ENCODE results near the gene PDE3A. TPM values are rescaled to one million over a fixed set of nuclear protein-coding genes. Genes with fewer than 3 reads are reported as not detected.

Gene PDE3A
- total RNA-seq, 2 experiments from 2014 or later, result not detected

DNA sequence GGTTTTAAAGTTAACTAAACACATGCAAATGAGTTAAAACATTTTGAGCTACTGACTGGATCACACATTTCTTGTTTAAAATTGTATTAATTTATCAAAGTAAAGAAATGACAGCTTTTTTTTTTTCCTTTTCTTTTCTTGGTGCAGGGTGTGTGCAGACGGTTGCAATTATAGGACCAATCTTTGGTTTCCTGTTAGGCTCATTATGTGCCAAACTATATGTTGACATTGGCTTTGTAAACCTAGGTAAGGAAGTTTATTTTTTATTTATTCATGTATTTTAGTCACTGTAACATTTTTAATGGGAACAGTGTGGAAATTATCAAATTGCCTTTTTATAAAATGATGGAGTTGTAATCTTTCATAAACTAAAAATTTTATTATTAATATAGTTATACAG is 348.6 kb downstream of the PDE3A start:
- no TSS peak for BruUV-seq (replicated peaks)

GRCh38 chr12:20718294-20718693 is 350.0 kb downstream of the PDE3A start:
- ChIA-PET POLR2A (interaction anchor here (0.7 kb wide), 1 partner anchor 401 kb away, joined by 6 read pairs; no protein-coding TSS in a partner anchor), CTCF (ENCODE audit: unreplicated experiment) (no interaction called here)
- Histone ChIP-seq H3K4me2 (ENCODE audit: low read length) (no peak overlapping the region), H3K9me2 (ENCODE audit: insufficient read depth, low read length) (no peaks in the 10 kb centered on the region), H3K4me3 (ENCODE audit: low read depth, low read length, poor library complexity, severe bottlenecking) (no peak overlapping the region), H3K4me1 (ENCODE audit: insufficient read depth, low read length, poor library complexity, severe bottlenecking) (no peaks in the 10 kb centered on the region), H4K20me1 (ENCODE audit: insufficient read depth, low read length) (no peaks in the 10 kb centered on the region), H2AFZ (ENCODE audit: low read length) (no peak overlapping the region), H3K79me2 (ENCODE audit: insufficient read depth, low read depth, low read length) (no peaks in the 10 kb centered on the region), H3K27ac (ENCODE audit: low read depth, low read length, poor library complexity, severe bottlenecking) (no peak overlapping the region), H3K36me3 (ENCODE audit: insufficient read depth, low read length) (no peaks in the 10 kb centered on the region), H3K9me3 (ENCODE audit: low read length) (no peaks in the 10 kb centered on the region)
- no TSS peak for BruUV-seq (replicated peaks)
- TF ChIP-seq CTCF (conservative IDR thresholded peaks at IDR 0.05; ENCODE audit: low read length) (no peak), EZH2phosphoT487 (IDR thresholded peaks at IDR 0.05; ENCODE audit: borderline replicate concordance, low read depth, low read length) (no peak)
- intact Hi-C loops (cut with micrococcal nuclease; ENCODE audit: unreplicated experiment), result no loop called here
- DNase-seq (ENCODE audit: low spot score), result no peak

More for the DNA sequence above, 348.6 kb downstream of the PDE3A start:
- Histone ChIP-seq H3K27ac (ENCODE audit: low read depth, low read length, poor library complexity, severe bottlenecking) (no peak overlapping the region), H3K79me2 (ENCODE audit: insufficient read depth, low read depth, low read length) (no peaks in the 10 kb centered on the region), H3K4me3 (ENCODE audit: low read depth, low read length, poor library complexity, severe bottlenecking) (no peak overlapping the region), H3K4me1 (ENCODE audit: insufficient read depth, low read length, poor library complexity, severe bottlenecking) (no peaks in the 10 kb centered on the region), H4K20me1 (ENCODE audit: insufficient read depth, low read length) (no peaks in the 10 kb centered on the region), H2AFZ (ENCODE audit: low read length) (no peak overlapping the region), H3K9me3 (ENCODE audit: low read length) (no peaks in the 10 kb centered on the region), H3K36me3 (ENCODE audit: insufficient read depth, low read length) (no peaks in the 10 kb centered on the region), H3K4me2 (ENCODE audit: low read length) (no peak overlapping the region), H3K9me2 (ENCODE audit: insufficient read depth, low read length) (no peaks in the 10 kb centered on the region)
- intact Hi-C loops (cut with micrococcal nuclease; ENCODE audit: unreplicated experiment), result no loop called here
- TF ChIP-seq EZH2phosphoT487 (IDR thresholded peaks at IDR 0.05; ENCODE audit: borderline replicate concordance, low read depth, low read length), result no peak
- no peak for TF ChIP-seq CTCF (conservative IDR thresholded peaks at IDR 0.05; ENCODE audit: low read length)
- ChIA-PET POLR2A (interaction anchor here (0.6 kb wide), 2 partner anchors 11 to 31 kb away, joined by 3 read pairs; no protein-coding TSS in a partner anchor), CTCF (ENCODE audit: unreplicated experiment) (no interaction called here)
- no peak for DNase-seq (ENCODE audit: low spot score)

DNA sequence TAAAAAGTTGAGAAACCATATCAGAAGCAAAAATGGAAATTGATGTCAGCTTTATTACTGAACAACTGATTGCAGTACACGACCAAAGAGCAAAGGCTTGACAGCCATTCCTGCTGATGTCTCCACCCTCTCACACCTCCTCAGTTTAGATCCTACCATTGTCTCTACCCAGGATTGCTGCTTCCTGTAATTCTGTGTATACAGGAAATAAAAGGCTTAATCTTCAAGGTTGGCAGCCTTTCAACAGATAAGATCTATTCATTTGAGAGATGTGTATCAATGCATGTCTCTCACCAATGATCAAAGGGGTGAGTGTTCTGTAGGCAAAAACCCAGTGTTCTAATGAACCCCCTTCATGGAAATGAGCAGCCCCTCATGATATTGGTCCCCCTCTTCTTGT is 353.8 kb downstream of the PDE3A start:
- Histone ChIP-seq H4K20me1 (ENCODE audit: insufficient read depth, low read length) (no peaks in the 10 kb centered on the region), H3K9me3 (ENCODE audit: low read length) (no peaks in the 10 kb centered on the region), H3K4me2 (ENCODE audit: low read length) (no peak overlapping the region), H2AFZ (ENCODE audit: low read length) (no peak overlapping the region), H3K27ac (ENCODE audit: low read depth, low read length, poor library complexity, severe bottlenecking) (no peak overlapping the region), H3K36me3 (ENCODE audit: insufficient read depth, low read length) (no peaks in the 10 kb centered on the region), H3K79me2 (ENCODE audit: insufficient read depth, low read depth, low read length) (no peaks in the 10 kb centered on the region), H3K4me3 (ENCODE audit: low read depth, low read length, poor library complexity, severe bottlenecking) (no peak overlapping the region), H3K9me2 (ENCODE audit: insufficient read depth, low read length) (no peaks in the 10 kb centered on the region), H3K4me1 (ENCODE audit: insufficient read depth, low read length, poor library complexity, severe bottlenecking) (no peaks in the 10 kb centered on the region)
- no peak for DNase-seq (ENCODE audit: low spot score)
- TF ChIP-seq EZH2phosphoT487 (IDR thresholded peaks at IDR 0.05; ENCODE audit: borderline replicate concordance, low read depth, low read length) (no peak), CTCF (conservative IDR thresholded peaks at IDR 0.05; ENCODE audit: low read length) (no peak)
- CTCF ChIA-PET (ENCODE audit: unreplicated experiment), result no interaction called here
- intact Hi-C loops (cut with micrococcal nuclease; ENCODE audit: unreplicated experiment), result no loop called here
- POLR2A ChIA-PET, result no interaction called here
- BruUV-seq (replicated peaks), result no TSS peak
